IMR-90 (cell line): ENCODE results near the gene CMTM8. TPM values are rescaled to one million over a fixed set of nuclear protein-coding genes. Genes with fewer than 3 reads are reported as not detected.

Source experiments
- ATAC-seq: fragments of 200-7000 bp; cut with Tn5 transposase; 2 replicates; pipeline ENCODE4 v1.9.1; 2020; ENCODE audit warnings: low read depth, mild to moderate bottlenecking, moderate library complexity
- BruUV-seq: library from RNA; stranded (reverse); fragments of 400-500 nt; replicated peaks from 2 replicates; lab custom pipeline; 2021; lab: Mats Ljungman, UMichigan
- CTCF ChIA-PET: fragments of 300-600 bp; formaldehyde crosslinking; extraction: SDS; loops from one replicate; lab custom pipeline; 2021; ENCODE audit warnings: antibody characterized with exemption; lab: Yijun Ruan, JAX
- POLR2A ChIA-PET: fragments of 300-600 bp; sonication (Branson Sonifier 250); formaldehyde crosslinking; loops from one replicate; lab custom pipeline; 2022; ENCODE audit warnings: antibody characterized with exemption; ENCODE audit not compliant: unreplicated experiment; lab: Charles Lee
- DNase-seq: peaks from one replicate; pipeline ENCODE4 v3.0.0; 2013
- H2AFZ ChIP-seq: replicated peaks from 2 replicates; pipeline ENCODE3; 2013; ENCODE audit warnings: low read length, mild to moderate bottlenecking; ENCODE audit not compliant: poor library complexity
- H2AK5ac ChIP-seq: 2 replicates; pipeline ENCODE4 v1.6.1; 2013; ENCODE audit warnings: low read depth, low read length, inconsistent platforms
- H2AK9ac ChIP-seq: replicated peaks from 2 replicates; pipeline ENCODE3; 2013; ENCODE audit warnings: mild to moderate bottlenecking, low read depth, low read length, moderate library complexity; ENCODE audit not compliant: poor library complexity
- H2BK120ac ChIP-seq: 2 replicates; pipeline ENCODE4 v1.6.1; 2013; ENCODE audit warnings: low read depth, low read length, inconsistent platforms
- H2BK15ac ChIP-seq: 3 replicates; pipeline ENCODE4 v1.6.1; 2013; ENCODE audit warnings: low read depth, low read length, inconsistent platforms
- H2BK20ac ChIP-seq: 2 replicates; pipeline ENCODE4 v1.6.1; 2013; ENCODE audit warnings: low read depth, mild to moderate bottlenecking, inconsistent platforms, low read length, moderate library complexity
- H2BK5ac ChIP-seq: 2 replicates; pipeline ENCODE4 v1.6.1; 2013; ENCODE audit warnings: mild to moderate bottlenecking, low read depth, low read length, inconsistent platforms; ENCODE audit not compliant: poor library complexity, severe bottlenecking
- H3K14ac ChIP-seq: replicated peaks from 2 replicates; pipeline ENCODE4 v1.6.1; 2013; ENCODE audit warnings: low read depth, low read length, inconsistent platforms
- H3K18ac ChIP-seq: 2 replicates; pipeline ENCODE4 v1.6.1; 2013; ENCODE audit warnings: low read depth, low read length, control low read depth
- H3K23ac ChIP-seq: 2 replicates; pipeline ENCODE4 v1.6.1; 2013; ENCODE audit warnings: low read depth, low read length, inconsistent platforms
- H3K27ac ChIP-seq: 2 replicates; pipeline ENCODE4 v1.5.1; 2013; ENCODE audit warnings: mild to moderate bottlenecking, control low read depth, low read length; ENCODE audit not compliant: insufficient read depth
- H3K27me3 ChIP-seq: 2 replicates; pipeline ENCODE4 v1.6.1; 2013; ENCODE audit warnings: low read length; ENCODE audit not compliant: control insufficient read depth, insufficient read depth
- H3K36me3 ChIP-seq: 2 replicates; pipeline ENCODE4 v1.6.1; 2013; ENCODE audit warnings: low read length, mixed read lengths; ENCODE audit not compliant: control insufficient read depth, insufficient read depth
- H3K4ac ChIP-seq: 2 replicates; pipeline ENCODE4 v1.6.1; 2013; ENCODE audit warnings: low read depth, low read length, inconsistent platforms
- H3K4me1 ChIP-seq: 2 replicates; pipeline ENCODE4 v1.6.1; 2013; ENCODE audit warnings: low read length, mixed read lengths; ENCODE audit not compliant: control insufficient read depth, insufficient read depth
- H3K4me2 ChIP-seq: 2 replicates; pipeline ENCODE4 v1.6.1; 2013; ENCODE audit warnings: low read depth, mild to moderate bottlenecking, control low read depth, low read length, moderate library complexity
- H3K4me3 ChIP-seq: 2 replicates; pipeline ENCODE4 v1.5.1; 2013; ENCODE audit warnings: low read depth, mild to moderate bottlenecking, control low read depth, low read length, moderate library complexity; ENCODE audit not compliant: insufficient read depth
- H3K56ac ChIP-seq: 2 replicates; pipeline ENCODE4 v1.6.1; 2013; ENCODE audit warnings: low read length, inconsistent platforms; ENCODE audit not compliant: insufficient read depth; ENCODE audit errors: extremely low read depth
- H3K79me1 ChIP-seq, 2 experiments: 2 replicates each; pipeline ENCODE4 v1.6.1; 2013; ENCODE audit warnings: low read length in 2 of 2, inconsistent platforms in 1 of 2, low read depth in 1 of 2
- H3K9ac ChIP-seq: 2 replicates; pipeline ENCODE4 v1.6.1; 2013; ENCODE audit warnings: low read depth, low read length, control low read depth
- H3K9me1 ChIP-seq: 2 replicates; pipeline ENCODE4 v1.6.1; 2013; ENCODE audit warnings: low read length, inconsistent platforms; ENCODE audit not compliant: insufficient read depth
- H3K9me3 ChIP-seq: 2 replicates; pipeline ENCODE4 v1.6.1; 2013; ENCODE audit warnings: low read length; ENCODE audit not compliant: control insufficient read depth, insufficient read depth
- H4K20me1 ChIP-seq: 2 replicates; pipeline ENCODE4 v1.6.1; 2013; ENCODE audit warnings: low read length, inconsistent platforms; ENCODE audit not compliant: insufficient read depth
- H4K5ac ChIP-seq: 2 replicates; pipeline ENCODE4 v1.6.1; 2013; ENCODE audit warnings: mild to moderate bottlenecking, low read depth, low read length, control low read depth
- H4K8ac ChIP-seq, 2 experiments: 2 replicates each; pipeline ENCODE4 v1.6.1; 2013; ENCODE audit warnings: low read depth in 2 of 2, low read length in 2 of 2, control low read depth in 1 of 2, inconsistent platforms in 1 of 2
- H4K91ac ChIP-seq: 2 replicates; pipeline ENCODE4 v1.6.1; 2013; ENCODE audit warnings: low read depth, low read length, inconsistent platforms; ENCODE audit not compliant: insufficient read depth
- BHLHE40 ChIP-seq: fragments of 150-350 bp; IDR thresholded peaks from 2 replicates; pipeline ENCODE4 v1.6.1; 2016; ENCODE audit warnings: mild to moderate bottlenecking, low read depth, low read length
- CEBPB ChIP-seq: IDR thresholded peaks from 2 replicates; pipeline ENCODE4 v1.6.1; 2012; ENCODE audit warnings: low read depth, low read length, improper control_type of control experiment
- CHD1 ChIP-seq: IDR thresholded peaks from 2 replicates; pipeline ENCODE4 v1.6.1; 2012; ENCODE audit warnings: low read depth, low read length, improper control_type of control experiment
- ELK1 ChIP-seq: fragments of 150-350 bp; IDR thresholded peaks from 2 replicates; pipeline ENCODE4 v1.6.1; 2016; ENCODE audit warnings: low read depth, mild to moderate bottlenecking, low read length, moderate library complexity, borderline replicate concordance
- FOS ChIP-seq: fragments of 150-350 bp; IDR thresholded peaks from 2 replicates; pipeline ENCODE4 v1.6.1; 2016; ENCODE audit warnings: low read depth, low read length
- RCOR1 ChIP-seq: IDR thresholded peaks from 2 replicates; pipeline ENCODE4 v1.6.1; 2012; ENCODE audit warnings: mild to moderate bottlenecking, low read length, improper control_type of control experiment; ENCODE audit not compliant: insufficient replicate concordance
- WGBS, 2 experiments: methylation state at CpG; one replicate each; pipeline versions ENCODE4 v1.1.5 to v1.1.7; 2013; ENCODE audit warnings: missing lambda C conversion rate in 2 of 2; ENCODE audit not compliant: insufficient read length in 1 of 2; ENCODE audit errors: extremely low coverage in 2 of 2; 5-methylcytosine and 5-hydroxymethylcytosine counted together
- dilution Hi-C: fragments of 300-500 bp; cut with HindIII; formaldehyde crosslinking; loops from one replicate; pipeline ENCODE4 v1.14.3; 2018; ENCODE audit warnings: low sequenced_read_pairs; ENCODE audit not compliant: unreplicated experiment
- in situ Hi-C: fragments of 300-500 bp; cut with MboI; formaldehyde crosslinking; loops from 3 replicates; pipeline ENCODE4 v1.14.3; 2019; ENCODE audit warnings: low sequenced_read_pairs, inconsistent platforms, mixed read lengths
- intact Hi-C: fragments of 100-400 bp; cut with micrococcal nuclease; formaldehyde crosslinking; loops from 2 replicates; pipeline ENCODE4 v1.10.0; 2022
- polyA plus RNA-seq, 3 experiments: library from polyadenylated mRNA; depleted of rRNA; stranded (reverse); fragments of >200 nt; gene quantifications; 2 replicates each; pipeline ENCODE4 v1.2.3, GENCODE V29; 2012; ENCODE audit warnings: low replicate concordance in 1 of 3
- total RNA-seq: library from RNA; depleted of rRNA; stranded (reverse); fragments of >200 nt; gene quantifications from 2 replicates; pipeline ENCODE4 v1.2.3, GENCODE V29; 2012

CMTM8 gene
- total and polyA plus RNA-seq, 2 of the 4 experiments (the other 2 are of a cell fraction), result 0.15 TPM; not detected in 1

GRCh38 chr3:32258869-32259268 lies 20.4 kb downstream of the CMTM8 start:
- no peaks in the 10 kb centered on the region for H3K9me3 ChIP-seq
- no peak overlapping the region for H2BK15ac ChIP-seq
- no peak overlapping the region for H2BK5ac ChIP-seq
- no peak overlapping the region for H3K4me3 ChIP-seq
- no peak overlapping the region for H2AK9ac ChIP-seq
- no peak overlapping the region for H2AK5ac ChIP-seq
- no peaks in the 10 kb centered on the region for H3K4me1 ChIP-seq
- no peaks in the 10 kb centered on the region; the same call in 1 of the 2 replicates for H3K27me3 ChIP-seq
- CTCF ChIA-PET, result no interaction called here
- POLR2A ChIA-PET, result no interaction called here
- dilution Hi-C loops, result no loop called here
- no peak overlapping the region for H3K23ac ChIP-seq
- H3K14ac ChIP-seq, result no peak overlapping the region
- no peak overlapping the region for H2AFZ ChIP-seq
- no peak for ATAC-seq
- H3K36me3 ChIP-seq, result no peaks in the 10 kb centered on the region
- no peak for DNase-seq
- H4K8ac ChIP-seq, result no peak overlapping the region
- TF ChIP-seq FOS, result no peak
- TF ChIP-seq CHD1, result no peak
- no peak for TF ChIP-seq BHLHE40
- TF ChIP-seq CEBPB, result no peak
- TF ChIP-seq ELK1, result no peak
- TF ChIP-seq RCOR1, result no peak
- H3K27ac ChIP-seq, result no peak overlapping the region
- H3K79me1 ChIP-seq, result no peaks in the 10 kb centered on the region
- intact Hi-C loops, result no loop called here
- no peak overlapping the region for H4K91ac ChIP-seq
- 77% methylated on average over 9 of the region's 17 CpGs; no CpG with 5 or more reads in 1 of the 2 experiments for WGBS, 2 experiments
- H2BK120ac ChIP-seq, result no peak overlapping the region
- H3K9ac ChIP-seq, result no peak overlapping the region
- H4K20me1 ChIP-seq, result no peaks in the 10 kb centered on the region
- no peak overlapping the region for H3K4ac ChIP-seq
- H4K5ac ChIP-seq, result no peak overlapping the region
- BruUV-seq, result no TSS peak
- no peaks in the 10 kb centered on the region for H3K9me1 ChIP-seq
- no peak overlapping the region for H3K56ac ChIP-seq
- no peak overlapping the region for H3K4me2 ChIP-seq
- H3K18ac ChIP-seq, result no peak overlapping the region
- in situ Hi-C loops, result no loop called here
- H2BK20ac ChIP-seq, result no peak overlapping the region
